Heart right ventricle (tissue), 16 donors: ENCODE data around the gene SPTBN4. TPM values are rescaled to one million over a fixed set of nuclear protein-coding genes. Genes with fewer than 3 reads are reported as not detected.

Experiments used
- ATAC-seq, 8 donors: fragments of 200-7000 bp; cut with Tn5 transposase; one replicate each; pipeline ENCODE4 v1.9.1; 2020; ENCODE audit warnings: mild to moderate bottlenecking in 8 of 8, moderate library complexity in 8 of 8, moderate number of reproducible peaks in 1 of 8
- DNase-seq, 2 donors: peaks; one replicate each; pipeline ENCODE4 v3.0.0-alpha.2; 2020
- H3K27ac ChIP-seq, 10 donors: fragments of 200-600 bp; sonication (generic) in 2 of 10; one replicate each; pipeline versions ENCODE4 v1.5.0 to v1.8.0; 2020 to 2022; ENCODE audit warnings: mild to moderate bottlenecking in 3 of 10
- H3K27me3 ChIP-seq, 7 donors: fragments of 200-600 bp; one replicate each; pipeline ENCODE4 v1.8.0; 2021 to 2022; ENCODE audit warnings: mild to moderate bottlenecking in 2 of 7
- H3K36me3 ChIP-seq, 9 donors: fragments of 200-600 bp; sonication (generic) in 1 of 9; one replicate each; pipeline versions ENCODE4 v1.5.0 to v1.8.0; 2020 to 2022; ENCODE audit warnings: mild to moderate bottlenecking in 2 of 9
- H3K4me1 ChIP-seq, 9 donors: fragments of 200-600 bp; sonication (generic) in 1 of 9; one replicate each; pipeline versions ENCODE4 v1.5.0 to v1.8.0; 2020 to 2022; ENCODE audit warnings: mild to moderate bottlenecking in 4 of 9
- H3K4me3 ChIP-seq, 10 donors: fragments of 200-600 bp; sonication (generic) in 2 of 10; one replicate each; pipeline versions ENCODE4 v1.5.0 to v1.8.0; 2020 to 2022; ENCODE audit warnings: mild to moderate bottlenecking in 7 of 10, moderate library complexity in 2 of 10
- H3K9me3 ChIP-seq, 11 donors: fragments of 200-600 bp in 10 of 11; sonication (generic) in 2 of 11; one replicate each; pipeline versions ENCODE4 v1.5.0 to v1.8.0; 2013 to 2022; ENCODE audit warnings: mild to moderate bottlenecking in 2 of 11, control low read depth in 1 of 11, moderate library complexity in 1 of 11
- CTCF ChIP-seq, 9 donors: fragments of 200-600 bp; sonication (generic) in 2 of 9; IDR thresholded peaks; one replicate each; pipeline versions ENCODE4 v1.5.0 to v1.8.0; 2021 to 2022; ENCODE audit warnings: antibody characterized with exemption in 9 of 9, mild to moderate bottlenecking in 5 of 9, moderate library complexity in 1 of 9
- WGBS, 2 donors: extraction: QIAGEN DNeasy Blood & Tissue Kit; methylation state at CpG; one replicate each; pipeline ENCODE4 v1.1.7; 2013; ENCODE audit warnings: inconsistent platforms in 1 of 2; 5-methylcytosine and 5-hydroxymethylcytosine counted together
- intact Hi-C, 10 donors: fragments of 100-400 bp; cut with DNase I; formaldehyde crosslinking; loops; one replicate each; pipeline versions ENCODE4 v1.11.1 to v1.14.2; 2022
- polyA plus RNA-seq, 2 donors: library from polyadenylated mRNA; stranded (reverse); fragments of 200-250 nt; gene quantifications; one replicate each; pipeline ENCODE4 v1.2.3, GENCODE V29; 2013
- total RNA-seq, 10 donors: library from RNA; stranded (reverse); fragmentation: NEBNext Ultra II Directional in 3 of 10; extraction: Animal tissue kit (Norgen Biotek cat#: 25700) in 3 of 10; gene quantifications; one replicate each; pipeline versions ENCODE4 v1.2.1 to v1.2.4, GENCODE V29; 2021 to 2023
- donor health status: Arrhythmogenic right ventricular cardiomyopathy.
- donor health status: ischemic (EF 13 %, LVEDD 7.1; RV severe dilation, severe dysfunction).
- donor health status: healthy with polysubstance abuse.
- donor health status: DM: no; HTN: yes; CAD: no.
- donor health status: DM: no; HTN: no; CAD: no.
- donor health status: ischemic (EF 25% LVEDD 6.9; RV normal size, moderate dysfunction).
- donor health status: ischemic (EF 25% LVEDD 5.7; RV mildly dilated, moderate dysfunction).
- donor health status: healthy.
- donor health status: DM: yes; HTN: yes; CAD: no.
- donor health status: Ischemic cardiomyopathy.
- donor health status: ischemic (EF 35%, LVEDD 5.7; RV mildly dilated, moderate dysfunction).
- donor health status: nonischemic (EF 11% LVEDD 7.7; RV severe dilation, severe dysfunction).
- donor health status: DM: yes; HTN: yes; CAD: no.
- donor health status: PGD.
- donor health status: ischemic (EF 29% LVEDD 5.4; RV normal size, mild dysfunction).
- donor health status: nonischemic (EF 23%, LVEDD 6.1; RV moderate dilation, normal function).

The SPTBN4 gene
- total and polyA plus RNA-seq, 12 donors, result 3.0 to 13.8 (median 4.9) TPM

- Histone ChIP-seq H3K4me3 (peak overlapping the region in 9 of 10 donors; percentile 37 to 97 (median 71)), H3K9me3 (no peaks in the 10 kb centered on the region), H3K36me3 (no peaks in the 10 kb centered on the region), H3K27ac (peak overlapping the region; percentile 32 to 94 (median 74)), H3K4me1 (peaks cover 6 to 43% (median 26%) of the 10 kb centered on the region in 9 donors), H3K27me3 (peaks cover 0 to 26% (median 0%) of the 10 kb centered on the region in 7 donors)
- ATAC-seq, result peak in 5 of 8 donors; percentile 0 to 31 (median 4)
- 14 to 16% methylated on average over 36 to 48 of the region's 48 CpGs for WGBS, 2 donors
- TF ChIP-seq CTCF (IDR thresholded peaks at IDR 0.05), result no peak
- peak; percentile 22 to 41 for DNase-seq
- intact Hi-C loops, result loop anchor here in 5 of 10 donors (5.0 to 10.0 kb wide), 6 partner anchors 56 to 168 kb away; partner anchors contain the start of gene LTBP4 (in 1 of the 5)
Observed at GRCh38 chr19:40466219-40466984, 399 bp upstream of the SPTBN4 start.

- no peak overlapping the region for H3K27ac ChIP-seq
- H3K27me3 ChIP-seq, result peaks cover 0 to 26% (median 0%) of the 10 kb centered on the region in 7 donors
- no peaks in the 10 kb centered on the region for H3K9me3 ChIP-seq
- ATAC-seq (no peak), DNase-seq (no peak)
- H3K36me3 ChIP-seq, result no peaks in the 10 kb centered on the region
- no peak overlapping the region for H3K4me3 ChIP-seq
- intact Hi-C loops, result loop anchor here in 5 of 10 donors (5.0 to 10.0 kb wide), 6 partner anchors 53 to 166 kb away; partner anchors contain the start of gene LTBP4 (in 1 of the 5)
- H3K4me1 ChIP-seq, result peaks cover 6 to 28% (median 24%) of the 10 kb centered on the region in 9 donors
- WGBS, 2 donors, result 89 to 92% methylated on average over 6 of the region's 6 CpGs
- no peak for TF ChIP-seq CTCF (IDR thresholded peaks at IDR 0.05)
Observed at GRCh38 chr19:40469011-40469410, 2.2 kb downstream of the SPTBN4 start.

- no peak overlapping the region for H3K27ac ChIP-seq
- TF ChIP-seq CTCF (IDR thresholded peaks at IDR 0.05), result no peak
- H3K9me3 ChIP-seq, result no peaks in the 10 kb centered on the region
- no peak overlapping the region for H3K4me3 ChIP-seq
- ATAC-seq (no peak), DNase-seq (no peak)
- peaks cover 0 to 14% (median 11%) of the 10 kb centered on the region in 9 donors for H3K4me1 ChIP-seq
- intact Hi-C loops, result no loop called here
- H3K36me3 ChIP-seq, result no peaks in the 10 kb centered on the region
- H3K27me3 ChIP-seq, result peaks cover 0 to 26% (median 0%) of the 10 kb centered on the region in 7 donors
- WGBS, 2 donors, result 96 to 98% methylated on average over 3 of the region's 3 CpGs
Observed at GRCh38 chr19:40471111-40471510, 4.3 kb downstream of the SPTBN4 start.

GRCh38 chr19:40472516-40472915 lies 5.7 kb downstream of the SPTBN4 start:
- 91% methylated on average over 13 of the region's 13 CpGs for WGBS, 2 donors
- Histone ChIP-seq H3K4me1 (peaks cover 0 to 2% (median under 1%) of the 10 kb centered on the region in 9 donors), H3K36me3 (no peaks in the 10 kb centered on the region), H3K27ac (no peak overlapping the region), H3K9me3 (no peaks in the 10 kb centered on the region), H3K27me3 (peaks cover 0 to 14% (median 0%) of the 10 kb centered on the region in 7 donors), H3K4me3 (no peak overlapping the region)
- TF ChIP-seq CTCF (IDR thresholded peaks at IDR 0.05), result no peak
- ATAC-seq (no peak), DNase-seq (no peak)
- intact Hi-C loops, result no loop called here
